K562 (cell line): ENCODE measurements around the gene CSF1R. TPM values are rescaled to one million over a fixed set of nuclear protein-coding genes. Genes with fewer than 3 reads are reported as not detected.

Experiments
- ATAC-seq: fragments of 200-7000 bp; cut with Tn5 transposase; 3 replicates; pipeline ENCODE4 v1.9.1; 2020; ENCODE audit warnings: moderate library complexity
- BruUV-seq: library from RNA; stranded (reverse); fragments of 400-500 nt; replicated peaks from 2 replicates; lab custom pipeline; 2021; lab: Mats Ljungman, UMichigan
- CTCF ChIA-PET: fragments of 300-600 bp; formaldehyde crosslinking; extraction: SDS; loops from one replicate; lab custom pipeline; 2021; ENCODE audit warnings: low intra/inter-chr PET ratio; lab: Yijun Ruan, JAX
- POLR2A ChIA-PET: fragments of 300-600, 350-650 bp; sonication (Branson Sonifier 250); formaldehyde crosslinking; extraction: SDS; loops from one replicate; lab custom pipeline; 2021; ENCODE audit warnings: antibody characterized with exemption, inconsistent platforms; lab: Yijun Ruan, JAX
- DNase-seq, 4 experiments: peaks; one replicate each; pipeline versions ENCODE4 v3.0.0 to v3.0.0-alpha.2; 2011 to 2018; ENCODE audit warnings: low spot score in 3 of 4, mixed read lengths in 3 of 4; ENCODE audit errors: extremely low read depth in 1 of 4
- FAIRE-seq: peaks from 2 replicates; lab custom pipeline; 2011; peaks lifted over from hg19 to GRCh38; lab: Jason Lieb, UNC
- H2AFZ ChIP-seq: 2 replicates; pipeline ENCODE4 v1.6.0; 2011; ENCODE audit warnings: low read depth, low read length, control low read depth, inconsistent platforms
- H3K27ac ChIP-seq: fragments of 200-600 bp; 3 replicates; pipeline ENCODE4 v1.8.0; 2011; ENCODE audit warnings: low read depth, mild to moderate bottlenecking, control low read depth, inconsistent platforms, low read length, moderate library complexity, mixed read lengths; ENCODE audit errors: extremely low read depth
- H3K27me3 ChIP-seq, 2 experiments: fragments of 300-600 bp in 1 of 2; 2 replicates in 1 of 2; 3 replicates in 1 of 2; pipeline versions ENCODE4 v1.6.0 to v1.8.0; 2011; ENCODE audit warnings: inconsistent platforms in 2 of 2, low read length in 2 of 2, mild to moderate bottlenecking in 1 of 2, mixed read lengths in 1 of 2, moderate library complexity in 1 of 2; ENCODE audit not compliant: control insufficient read depth in 2 of 2, insufficient read depth in 2 of 2
- H3K36me3 ChIP-seq: fragments of 300-600 bp; 3 replicates; pipeline ENCODE4 v1.8.0; 2011; ENCODE audit warnings: mild to moderate bottlenecking, low read length, inconsistent platforms; ENCODE audit not compliant: control insufficient read depth, insufficient read depth
- H3K4me1 ChIP-seq, 2 experiments: fragments of 200-600 bp in 1 of 2; replicated peaks in 1 of 2; 2 replicates in 1 of 2; 3 replicates in 1 of 2; pipeline versions ENCODE4 v1.5.1 to v1.8.0; 2011; ENCODE audit warnings: inconsistent platforms in 2 of 2, low read length in 2 of 2, mild to moderate bottlenecking in 1 of 2, mixed read lengths in 1 of 2, moderate library complexity in 1 of 2; ENCODE audit not compliant: control insufficient read depth in 2 of 2, insufficient read depth in 2 of 2
- H3K4me2 ChIP-seq: 2 replicates; pipeline ENCODE4 v1.6.1; 2011; ENCODE audit warnings: low read length, control low read depth, inconsistent platforms, mixed read lengths; ENCODE audit not compliant: insufficient read depth
- H3K4me3 ChIP-seq: fragments of 200-600 bp; sonication (generic), shearing (Covaris generic); 2 replicates; pipeline ENCODE4 v1.5.1; 2016; ENCODE audit warnings: control low read depth, inconsistent platforms
- H3K79me2 ChIP-seq: fragments of 200-600 bp; 3 replicates; pipeline ENCODE4 v1.8.0; 2011; ENCODE audit warnings: low read length, inconsistent platforms; ENCODE audit not compliant: control insufficient read depth, insufficient read depth
- H3K9ac ChIP-seq, 2 experiments: 2 replicates each; pipeline versions ENCODE4 v1.6.0 to v1.6.1; 2011; ENCODE audit warnings: low read depth in 2 of 2, low read length in 2 of 2, control low read depth in 1 of 2, inconsistent platforms in 1 of 2, mild to moderate bottlenecking in 1 of 2, mixed read lengths in 1 of 2; ENCODE audit not compliant: insufficient read depth in 1 of 2
- H3K9me1 ChIP-seq: one replicate; pipeline ENCODE4 v1.6.0; 2011; ENCODE audit warnings: inconsistent platforms, mild to moderate bottlenecking, low read length, moderate library complexity; ENCODE audit not compliant: control insufficient read depth, insufficient read depth
- H3K9me3 ChIP-seq: replicated peaks from 2 replicates; pipeline ENCODE4 v1.5.1; 2011; ENCODE audit warnings: low read depth, low read length, inconsistent platforms; ENCODE audit not compliant: control insufficient read depth, insufficient read depth
- H4K20me1 ChIP-seq: replicated peaks from 2 replicates; pipeline ENCODE4 v1.6.1; 2011; ENCODE audit warnings: low read length, inconsistent platforms, mixed read lengths; ENCODE audit not compliant: control insufficient read depth, insufficient read depth
- ATF7 ChIP-seq: fragments of 450-650 bp; IDR thresholded peaks from 2 replicates; pipeline ENCODE4 v1.7.1; 2014; ENCODE audit warnings: mild to moderate bottlenecking, moderate library complexity
- CC2D1A ChIP-seq: fragments of 450-650 bp; IDR thresholded peaks from 2 replicates; pipeline ENCODE4 v1.6.1; 2017; ENCODE audit warnings: mild to moderate bottlenecking
- CXXC5 ChIP-seq: fragments of 250-450 bp; sonication (Bioruptor Pico); IDR thresholded peaks from 2 replicates; pipeline ENCODE4 v1.8.0; 2022; ENCODE audit warnings: inconsistent platforms, mild to moderate bottlenecking, moderate library complexity
- DMBX1 ChIP-seq: fragments of 250-450 bp; sonication (Bioruptor Pico); IDR thresholded peaks from 2 replicates; pipeline ENCODE4 v1.8.0; 2022; ENCODE audit warnings: inconsistent platforms, mild to moderate bottlenecking, moderate library complexity, borderline replicate concordance
- DNMT1 ChIP-seq: fragments of 450-650 bp; IDR thresholded peaks from 2 replicates; pipeline ENCODE4 v1.6.1; 2016; ENCODE audit warnings: antibody characterized with exemption, mild to moderate bottlenecking
- DPF2 ChIP-seq: fragments of 450-650 bp; IDR thresholded peaks from 2 replicates; pipeline ENCODE4 v1.6.1; 2016
- FUS ChIP-seq: fragments of 200-400 bp; formaldehyde crosslinking; optimal IDR thresholded peaks from 2 replicates; pipeline ENCODE3; 2017; ENCODE audit warnings: low read depth, low read length
- GATAD2B ChIP-seq: fragments of 450-650 bp; IDR thresholded peaks from 2 replicates; pipeline ENCODE4 v1.6.1; 2017; ENCODE audit warnings: mild to moderate bottlenecking, borderline replicate concordance
- HDGF ChIP-seq: fragments of 450-650 bp; IDR thresholded peaks from 2 replicates; pipeline ENCODE4 v1.6.1; 2016
- KDM1A ChIP-seq, 2 experiments: fragments of 450-650 bp; IDR thresholded peaks; 2 replicates each; pipeline ENCODE4 v1.6.1; 2016; ENCODE audit warnings: mild to moderate bottlenecking in 2 of 2
- L3MBTL2 ChIP-seq: fragments of 450-650 bp; IDR thresholded peaks from 2 replicates; pipeline ENCODE4 v1.6.1; 2016; ENCODE audit warnings: mild to moderate bottlenecking, moderate library complexity
- MCM2 ChIP-seq: fragments of 450-650 bp; IDR thresholded peaks from 2 replicates; pipeline ENCODE4 v1.6.1; 2017; ENCODE audit warnings: low read depth, mild to moderate bottlenecking
- NBN ChIP-seq: fragments of 450-650 bp; IDR thresholded peaks from 2 replicates; pipeline ENCODE4 v1.6.1; 2016; ENCODE audit warnings: low read depth, mild to moderate bottlenecking
- NCOR1 ChIP-seq: fragments of 450-650 bp; IDR thresholded peaks from 2 replicates; pipeline ENCODE4 v1.6.1; 2016; ENCODE audit warnings: mild to moderate bottlenecking, moderate library complexity
- PHB2 ChIP-seq: fragments of 450-650 bp; IDR thresholded peaks from 2 replicates; pipeline ENCODE4 v1.6.1; 2017; ENCODE audit warnings: low read depth
- PML ChIP-seq: IDR thresholded peaks from 2 replicates; pipeline ENCODE4 v1.6.1; 2012; ENCODE audit warnings: low read length, inconsistent platforms
- SMARCE1 ChIP-seq: fragments of 450-650 bp; IDR thresholded peaks from 2 replicates; pipeline ENCODE4 v1.7.1; 2016; ENCODE audit warnings: mild to moderate bottlenecking
- TAL1 ChIP-seq: fragments of 450-650 bp; IDR thresholded peaks from 2 replicates; pipeline ENCODE4 v1.6.1; 2016; ENCODE audit warnings: mild to moderate bottlenecking
- TCF3 ChIP-seq: sonication (generic); formaldehyde crosslinking; IDR thresholded peaks from 2 replicates; pipeline ENCODE4 v1.4.0; 2020; ENCODE audit warnings: mild to moderate bottlenecking, missing genetic modification reagents
- ZBTB8A ChIP-seq: fragments of 450-650 bp; IDR thresholded peaks from 2 replicates; pipeline ENCODE4 v1.6.1; 2018; ENCODE audit warnings: mild to moderate bottlenecking, moderate library complexity; ENCODE audit not compliant: partially characterized antibody
- WGBS: fragments of 100-300 bp; shearing (Covaris generic); methylation state at CpG from one replicate; pipeline ENCODE4 v1.1.6; 2016; ENCODE audit warnings: low coverage, mixed read lengths; ENCODE audit not compliant: insufficient coverage; ENCODE audit errors: missing lambda C conversion rate; 5-methylcytosine and 5-hydroxymethylcytosine counted together
- in situ Hi-C: fragments of 300-500 bp; cut with MboI; formaldehyde crosslinking; loops from 4 replicates; pipeline ENCODE4 v1.15.0; 2018; ENCODE audit warnings: inconsistent platforms, mixed read lengths
- intact Hi-C: fragments of 100-400 bp; cut with micrococcal nuclease; formaldehyde crosslinking; loops from 2 replicates; pipeline ENCODE4 v1.14.2; 2022
- polyA plus RNA-seq, 8 experiments: library from polyadenylated mRNA; depleted of rRNA in 4 of 8; stranded (reverse) in 5 of 8; unstranded in 3 of 8; fragments of >200 nt; fragmentation: Nextera tagmentation in 2 of 8; fragmentation: Illumina TruSeq in 1 of 8; extraction: Ambion mirVana in 2 of 8; extraction: Trizol in 1 of 8; gene quantifications; 2 replicates each; pipeline versions ENCODE4 v1.2.1 to v1.2.3, GENCODE V29; 2011 to 2014; ENCODE audit warnings: inconsistent platforms in 1 of 8, missing spikeins in 1 of 8
- total RNA-seq, 7 experiments: library from RNA; depleted of rRNA in 6 of 7; stranded (reverse); fragments of >200 nt in 6 of 7; fragmentation: Illumina TruSeq in 2 of 7; extraction: Trizol in 2 of 7; gene quantifications; 2 replicates each; pipeline versions ENCODE4 v1.2.1 to v1.2.3, GENCODE V29; 2011 to 2021; ENCODE audit warnings: low replicate concordance in 1 of 7
- TF ChIP-seq, protein P1 (sequence below): IDR thresholded peaks from 2 replicates; pipeline ENCODE4 v1.6.1; 2014; ENCODE audit warnings: antibody characterized with exemption

The CSF1R gene
- total and polyA plus RNA-seq, 9 of the 15 experiments (the other 6 are each of a cell fraction or from before 2014, with no cell fraction given), result 0.03 to 0.64 (median 0.20) TPM; not detected in 6

DNA sequence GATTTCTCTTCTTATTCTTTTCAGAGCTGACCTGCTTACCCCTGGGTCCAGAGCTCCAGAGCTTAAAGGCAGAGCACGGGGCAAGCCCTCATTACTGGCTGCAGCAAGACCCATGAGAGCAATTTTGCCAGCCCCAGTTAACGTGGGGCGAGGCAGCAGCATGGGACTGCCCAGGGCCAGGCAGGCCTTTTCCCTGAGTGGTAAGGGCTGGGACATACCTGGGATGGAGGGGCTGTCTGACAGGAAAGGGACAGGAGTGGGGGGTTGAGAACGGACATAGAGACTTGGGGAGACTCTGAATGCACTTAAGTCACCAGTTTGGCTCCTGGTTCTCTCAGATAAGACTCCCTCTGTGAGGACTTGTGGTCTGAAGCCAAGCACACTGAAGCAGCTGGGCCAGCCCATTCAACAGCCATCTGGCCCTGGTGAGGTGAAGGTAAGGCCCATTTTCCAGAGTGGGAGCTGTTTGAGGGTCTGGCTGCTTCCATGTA lies 59.6 kb downstream of the CSF1R start:
- peak overlapping the region; percentile 66 for H3K27ac ChIP-seq
- H3K79me2 ChIP-seq, result no peaks in the 10 kb centered on the region; the same call in 2 of the 3 replicates
- DNase-seq (peak; percentile 72 to 93 (median 81)), ATAC-seq (peak; percentile 97), FAIRE-seq (peak; percentile 99)
- no peaks in the 10 kb centered on the region for H3K27me3 ChIP-seq
- CTCF ChIA-PET, result interaction anchor here (0.6 kb wide), 1 partner anchor 281 kb away, joined by 7 read pairs; no protein-coding TSS in a partner anchor
- BruUV-seq, result no TSS peak
- peak overlapping the region; percentile 28 to 64; a peak in 2 of 4 replicates for H3K9ac ChIP-seq
- POLR2A ChIA-PET, result interaction anchor here (0.6 to 1.9 kb wide), 12 partner anchors 9 to 192 kb away, joined by 3 to 12 read pairs (median 3); partner anchors contain the start of gene TIGD6
- H3K4me2 ChIP-seq, result peak overlapping the region; percentile 62
- H3K4me3 ChIP-seq, result no peak overlapping the region
- peaks cover 94% of the 10 kb centered on the region for H3K36me3 ChIP-seq
- no peaks in the 10 kb centered on the region for H3K9me1 ChIP-seq
- intact Hi-C loops (loop anchor here (10.0 kb wide), 2 partner anchors 88 to 328 kb away; partner anchors contain the start of gene TCOF1), in situ Hi-C loops (no loop called here)
- 20% methylated on average over 4 of the region's 4 CpGs for WGBS
- no peaks in the 10 kb centered on the region for H4K20me1 ChIP-seq
- no peak overlapping the region for H2AFZ ChIP-seq
- no peaks in the 10 kb centered on the region for H3K9me3 ChIP-seq
- peaks cover 15 to 23% of the 10 kb centered on the region in 2 experiments; a peak in 4 of 5 replicates for H3K4me1 ChIP-seq
- TF ChIP-seq DMBX1 (CRISPR knock-in tag), result 0 out of 2 replicates have a peak, but pooled peaks have one; percentile 43
- TF ChIP-seq DNMT1, result no peak
- TF ChIP-seq ATF7, result peak; percentile 29; the same call in 1 of the 2 replicates
- peak; percentile 43; the same call in 1 of the 2 replicates for TF ChIP-seq NBN
- peak; percentile 83 for TF ChIP-seq PML
- TF ChIP-seq NCOR1, result peak; percentile 87
- peak; percentile 9 to 31; a peak in 1 of 4 replicates for TF ChIP-seq KDM1A (IDR thresholded peaks at IDR 0.05)
- TF ChIP-seq, protein P1, sequence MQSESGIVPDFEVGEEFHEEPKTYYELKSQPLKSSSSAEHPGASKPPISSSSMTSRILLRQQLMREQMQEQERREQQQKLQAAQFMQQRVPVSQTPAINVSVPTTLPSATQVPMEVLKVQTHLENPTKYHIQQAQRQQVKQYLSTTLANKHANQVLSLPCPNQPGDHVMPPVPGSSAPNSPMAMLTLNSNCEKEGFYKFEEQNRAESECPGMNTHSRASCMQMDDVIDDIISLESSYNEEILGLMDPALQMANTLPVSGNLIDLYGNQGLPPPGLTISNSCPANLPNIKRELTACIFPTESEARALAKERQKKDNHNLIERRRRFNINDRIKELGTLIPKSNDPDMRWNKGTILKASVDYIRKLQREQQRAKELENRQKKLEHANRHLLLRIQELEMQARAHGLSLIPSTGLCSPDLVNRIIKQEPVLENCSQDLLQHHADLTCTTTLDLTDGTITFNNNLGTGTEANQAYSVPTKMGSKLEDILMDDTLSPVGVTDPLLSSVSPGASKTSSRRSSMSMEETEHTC, result peak; percentile 72; the same call in 1 of the 2 replicates
- TF ChIP-seq TAL1, result peak; percentile 86
- TF ChIP-seq SMARCE1, result peak; percentile 77; the same call in 1 of the 2 replicates
- TF ChIP-seq L3MBTL2, result no peak
- no peak for TF ChIP-seq ZBTB8A
- TF ChIP-seq CC2D1A, result peak; percentile 60; the same call in 1 of the 2 replicates
- 0 out of 2 replicates have a peak, but pooled peaks have one; percentile 44 for TF ChIP-seq PHB2
- peak; percentile 94 for TF ChIP-seq TCF3 (CRISPR knock-in tag)
- no peak for TF ChIP-seq FUS
- peak; percentile 89 for TF ChIP-seq DPF2
- no peak for TF ChIP-seq MCM2
- 0 out of 2 replicates have a peak, but pooled peaks have one; percentile 28 for TF ChIP-seq GATAD2B
- TF ChIP-seq CXXC5 (CRISPR knock-in tag), result 0 out of 2 replicates have a peak, but pooled peaks have one; percentile 34
- no peak for TF ChIP-seq HDGF
